Mucosa of rectum (tissue), 2 donors: ENCODE data around the gene TLR9.

Experiments used
- H3K27ac ChIP-seq, 2 donors: one replicate each; pipeline ENCODE4 v1.7.0; 2013; ENCODE audit warnings: inconsistent platforms in 2 of 2, low read depth in 2 of 2, low read length in 2 of 2
- H3K27me3 ChIP-seq, 2 donors: one replicate each; pipeline ENCODE4 v1.7.0; 2013; ENCODE audit warnings: low read length in 2 of 2; ENCODE audit not compliant: control insufficient read depth in 2 of 2, insufficient read depth in 2 of 2
- H3K36me3 ChIP-seq, 2 donors: one replicate each; pipeline ENCODE4 v1.7.0; 2013; ENCODE audit warnings: low read length in 2 of 2; ENCODE audit not compliant: control insufficient read depth in 2 of 2, insufficient read depth in 2 of 2
- H3K4me1 ChIP-seq, 2 donors: one replicate each; pipeline ENCODE4 v1.7.0; 2013; ENCODE audit warnings: low read length in 2 of 2, mild to moderate bottlenecking in 1 of 2; ENCODE audit not compliant: control insufficient read depth in 2 of 2, insufficient read depth in 2 of 2
- H3K4me3 ChIP-seq, 2 donors: one replicate each; pipeline ENCODE4 v1.7.0; 2013; ENCODE audit warnings: low read length in 2 of 2
- H3K9ac ChIP-seq, 2 donors: one replicate each; pipeline ENCODE4 v1.7.0; 2013; ENCODE audit warnings: low read length in 2 of 2, low read depth in 1 of 2, mild to moderate bottlenecking in 1 of 2
- H3K9me3 ChIP-seq, 2 donors: one replicate each; pipeline ENCODE4 v1.7.0; 2013; ENCODE audit warnings: low read length in 2 of 2; ENCODE audit not compliant: control insufficient read depth in 2 of 2
- donor health status: healthy.
- donor health status: Normal muscosa, but diverticular disease.

The TLR9 gene

GRCh38 chr3:52248165-52248541, 22.7 kb upstream of the TLR9 start:
- no peak overlapping the region for H3K27ac ChIP-seq
- no peaks in the 10 kb centered on the region for H3K9me3 ChIP-seq
- H3K4me3 ChIP-seq, result no peak overlapping the region
- H3K36me3 ChIP-seq, result peaks cover 15 to 22% of the 10 kb centered on the region in 2 donors
- H3K4me1 ChIP-seq, result peaks cover 13 to 17% of the 10 kb centered on the region in 2 donors
- H3K9ac ChIP-seq, result no peak overlapping the region
- H3K27me3 ChIP-seq, result no peaks in the 10 kb centered on the region

GRCh38 chr3:52247409-52248164, 22.1 kb upstream of the TLR9 start:
- Histone ChIP-seq H3K9me3 (no peaks in the 10 kb centered on the region), H3K27me3 (no peaks in the 10 kb centered on the region), H3K36me3 (peaks cover 11 to 19% of the 10 kb centered on the region in 2 donors), H3K4me1 (peaks cover 11 to 17% of the 10 kb centered on the region in 2 donors), H3K27ac (no peak overlapping the region), H3K4me3 (peak overlapping the region in 1 of 2 donors; percentile 22), H3K9ac (no peak overlapping the region)

GRCh38 chr3:52246728-52247408, 21.4 kb upstream of the TLR9 start:
- Histone ChIP-seq H3K9ac (no peak overlapping the region), H3K4me1 (peaks cover 11 to 17% of the 10 kb centered on the region in 2 donors), H3K9me3 (no peaks in the 10 kb centered on the region), H3K27me3 (no peaks in the 10 kb centered on the region), H3K27ac (peak overlapping the region in 1 of 2 donors; percentile 87), H3K36me3 (peaks cover 11 to 19% of the 10 kb centered on the region in 2 donors), H3K4me3 (peak overlapping the region; percentile 72 to 74)

- Histone ChIP-seq H3K27me3 (no peaks in the 10 kb centered on the region), H3K36me3 (peaks cover 11 to 16% of the 10 kb centered on the region in 2 donors), H3K9ac (peak overlapping the region; percentile 75 to 83), H3K4me1 (peaks cover 11 to 17% of the 10 kb centered on the region in 2 donors), H3K27ac (peak overlapping the region; percentile 61 to 87), H3K9me3 (no peaks in the 10 kb centered on the region), H3K4me3 (peak overlapping the region; percentile 72 to 74)
Measured at GRCh38 chr3:52246264-52246620, 20.8 kb upstream of the TLR9 start.

- Histone ChIP-seq H3K4me3 (peak within 1 kb of the TSS; percentile 72 to 74), H3K27ac (peak within 1 kb of the TSS; percentile 72 to 87), H3K36me3 (peaks cover 11 to 13% of the 10 kb centered on the region in 2 donors), H3K4me1 (peaks cover 11 to 17% of the 10 kb centered on the region in 2 donors), H3K27me3 (no peaks in the 10 kb centered on the region), H3K9me3 (no peaks in the 10 kb centered on the region), H3K9ac (peak within 1 kb of the TSS; percentile 75 to 83)
Measured at GRCh38 chr3:52245322-52246263, 20.1 kb upstream of the TLR9 start, which contains the start of gene PPM1M. TSS of gene PPM1M (plus strand) at chr3:52245759. CDS start at chr3:52245825, 66 bp downstream.

- Histone ChIP-seq H3K36me3 (peaks cover 5% of the 10 kb centered on the region in 2 donors), H3K27ac (peak overlapping the region in 1 of 2 donors; percentile 87), H3K4me1 (peaks cover 18 to 20% of the 10 kb centered on the region in 2 donors), H3K9me3 (no peaks in the 10 kb centered on the region), H3K4me3 (no peak overlapping the region), H3K9ac (peak overlapping the region in 1 of 2 donors; percentile 32), H3K27me3 (no peaks in the 10 kb centered on the region)
Measured at GRCh38 chr3:52243791-52244628, 18.6 kb upstream of the TLR9 start.

GRCh38 chr3:52242039-52242438, 16.6 kb upstream of the TLR9 start:
- H3K27me3 ChIP-seq, result no peaks in the 10 kb centered on the region
- H3K9me3 ChIP-seq, result no peaks in the 10 kb centered on the region
- H3K4me3 ChIP-seq, result no peak overlapping the region
- no peak overlapping the region for H3K9ac ChIP-seq
- H3K4me1 ChIP-seq, result peaks cover 34% of the 10 kb centered on the region in 2 donors
- H3K27ac ChIP-seq, result no peak overlapping the region
- no peaks in the 10 kb centered on the region for H3K36me3 ChIP-seq

- no peaks in the 10 kb centered on the region for H3K36me3 ChIP-seq
- H3K4me3 ChIP-seq, result no peak overlapping the region
- H3K4me1 ChIP-seq, result peaks cover 34 to 38% of the 10 kb centered on the region in 2 donors
- H3K9me3 ChIP-seq, result no peaks in the 10 kb centered on the region
- H3K9ac ChIP-seq, result no peak overlapping the region
- no peaks in the 10 kb centered on the region for H3K27me3 ChIP-seq
- no peak overlapping the region for H3K27ac ChIP-seq
Measured at GRCh38 chr3:52240886-52241370, 15.5 kb upstream of the TLR9 start.
